NCI-H345 (cell line): ENCODE data around the gene PRPF31.
"Not testable (repeated sequence)": the region's sequence is repeated elsewhere in the genome, so short reads cannot be mapped to it uniquely, and the experiment has no call there.

Experiments used
- DNase-seq: peaks from one replicate; lab custom pipeline; 2025; lab: John Stamatoyannopoulos, UW

Gene PRPF31, protein sequence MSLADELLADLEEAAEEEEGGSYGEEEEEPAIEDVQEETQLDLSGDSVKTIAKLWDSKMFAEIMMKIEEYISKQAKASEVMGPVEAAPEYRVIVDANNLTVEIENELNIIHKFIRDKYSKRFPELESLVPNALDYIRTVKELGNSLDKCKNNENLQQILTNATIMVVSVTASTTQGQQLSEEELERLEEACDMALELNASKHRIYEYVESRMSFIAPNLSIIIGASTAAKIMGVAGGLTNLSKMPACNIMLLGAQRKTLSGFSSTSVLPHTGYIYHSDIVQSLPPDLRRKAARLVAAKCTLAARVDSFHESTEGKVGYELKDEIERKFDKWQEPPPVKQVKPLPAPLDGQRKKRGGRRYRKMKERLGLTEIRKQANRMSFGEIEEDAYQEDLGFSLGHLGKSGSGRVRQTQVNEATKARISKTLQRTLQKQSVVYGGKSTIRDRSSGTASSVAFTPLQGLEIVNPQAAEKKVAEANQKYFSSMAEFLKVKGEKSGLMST

DNA sequence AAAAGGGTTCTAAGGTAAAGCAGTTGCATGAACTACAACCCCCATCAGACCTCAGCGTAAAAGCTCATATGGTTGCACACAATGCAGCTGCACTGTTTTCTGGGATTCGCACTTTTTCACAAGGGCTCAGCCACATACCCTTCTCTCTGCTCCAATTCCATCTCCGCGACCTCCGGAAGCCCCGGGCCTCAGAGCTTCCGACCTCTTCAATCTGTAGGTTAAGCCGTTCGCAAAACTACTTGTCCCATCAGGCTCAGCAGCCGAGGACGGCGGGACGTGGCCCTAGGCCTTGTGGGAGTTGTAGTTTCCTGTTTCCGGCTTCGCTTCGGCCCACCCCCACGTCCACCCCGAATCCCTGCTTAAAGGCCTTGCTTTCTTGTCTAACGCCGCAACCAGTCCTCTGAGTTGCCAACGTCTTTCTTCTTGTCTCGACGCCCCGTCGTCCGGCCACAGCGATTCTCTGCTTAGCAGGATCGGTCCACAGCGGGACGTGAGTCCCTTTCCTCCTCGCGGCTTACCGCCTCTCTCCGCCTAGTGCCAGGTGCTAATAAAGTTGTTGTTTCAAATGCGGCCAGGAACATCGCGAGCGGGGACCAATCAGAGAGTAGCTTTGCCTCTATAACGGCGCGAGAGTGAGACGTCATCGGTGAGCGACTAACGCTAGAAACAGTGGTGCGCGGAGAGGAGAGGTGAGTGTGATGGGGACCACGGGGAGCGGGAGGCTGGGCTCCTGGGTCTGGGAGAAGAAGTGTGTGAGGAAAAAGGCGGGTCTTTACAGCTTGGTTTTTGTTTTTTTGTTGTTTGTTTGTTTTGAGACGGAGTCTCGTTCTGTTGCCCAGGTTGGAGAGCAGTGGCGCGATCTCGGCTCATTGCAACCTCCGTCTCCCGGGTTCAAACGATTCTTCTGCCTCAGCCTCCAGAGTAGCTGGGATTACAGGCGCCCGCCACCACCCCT, at the start of gene PRPF31, which contains the start of gene TFPT:
Gene PRPF31 (plus strand): TSS at position 646 of the 955 bp plus-strand sequence. CDS start 2,525 bp downstream, outside the sequence.
Gene TFPT (minus strand): TSS at position 549 of the 955 bp plus-strand sequence. CDS start 388 bp downstream, at position 161.
- DNase-seq: peak; percentile 96

GRCh38 chr19:54069470-54069869, 46.1 kb upstream of the PRPF31 start:
- no peak for DNase-seq

- no peak for DNase-seq
Measured at GRCh38 chr19:54073829-54074228, 41.7 kb upstream of the PRPF31 start.

GRCh38 chr19:54074851-54075250, 40.7 kb upstream of the PRPF31 start:
- no peak for DNase-seq

GRCh38 chr19:54077334-54077733, 38.2 kb upstream of the PRPF31 start:
- no peak for DNase-seq

DNA sequence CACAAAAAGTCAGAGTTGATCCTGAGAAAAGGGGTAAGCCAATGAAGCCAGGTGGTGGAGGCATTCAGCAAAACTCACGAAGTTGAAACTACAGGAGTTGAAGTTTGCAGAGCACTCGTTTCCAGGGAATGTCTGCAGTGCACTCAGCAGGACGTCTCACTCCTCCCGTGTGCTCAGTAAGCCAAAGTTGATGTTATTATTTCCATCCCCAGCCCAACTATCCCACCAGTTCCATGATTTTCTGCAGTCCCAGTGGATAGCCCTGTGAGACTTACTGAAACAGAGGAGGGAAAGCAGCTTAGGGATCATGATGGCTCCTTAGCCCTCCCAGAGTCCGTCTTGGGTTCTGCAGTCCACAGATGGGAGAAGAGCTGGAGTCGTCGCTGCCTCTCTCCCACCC, 34.5 kb upstream of the PRPF31 start, which contains the start of gene TARM1:
Gene TARM1 (minus strand): TSS at position 334 of the 400 bp plus-strand sequence. CDS start 25 bp downstream, at position 309.
- no peak for DNase-seq

GRCh38 chr19:54084410-54084809, 31.1 kb upstream of the PRPF31 start:
- DNase-seq: no peak

DNA sequence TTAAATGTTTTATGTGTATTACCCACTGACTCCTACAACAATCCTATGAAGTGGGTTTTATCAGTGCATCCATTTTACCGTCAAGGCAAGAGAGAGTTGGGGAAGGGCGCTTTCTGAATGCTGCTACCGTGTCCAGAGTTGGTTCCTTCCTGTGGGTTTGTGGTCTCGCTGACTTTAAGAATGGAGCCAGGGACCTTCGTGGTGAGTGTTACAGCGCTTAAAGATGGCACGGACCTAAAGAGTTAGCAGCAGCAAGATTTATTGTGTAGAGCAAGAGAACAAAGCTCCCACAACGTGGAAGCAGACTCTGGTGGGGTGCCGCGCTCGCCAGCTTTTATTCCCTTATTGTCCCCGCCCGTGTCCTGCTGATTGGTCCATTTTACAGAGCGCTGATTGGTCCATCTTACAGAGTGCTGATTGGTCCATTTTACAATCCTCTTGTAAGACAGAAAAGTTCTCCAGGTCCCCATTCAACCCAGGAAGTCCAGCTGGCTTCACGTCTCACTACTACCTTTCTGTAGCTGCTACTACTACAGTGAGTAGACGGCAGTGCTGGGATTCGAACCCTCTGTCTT, 21.0 kb upstream of the PRPF31 start:
- no peak for DNase-seq

DNA sequence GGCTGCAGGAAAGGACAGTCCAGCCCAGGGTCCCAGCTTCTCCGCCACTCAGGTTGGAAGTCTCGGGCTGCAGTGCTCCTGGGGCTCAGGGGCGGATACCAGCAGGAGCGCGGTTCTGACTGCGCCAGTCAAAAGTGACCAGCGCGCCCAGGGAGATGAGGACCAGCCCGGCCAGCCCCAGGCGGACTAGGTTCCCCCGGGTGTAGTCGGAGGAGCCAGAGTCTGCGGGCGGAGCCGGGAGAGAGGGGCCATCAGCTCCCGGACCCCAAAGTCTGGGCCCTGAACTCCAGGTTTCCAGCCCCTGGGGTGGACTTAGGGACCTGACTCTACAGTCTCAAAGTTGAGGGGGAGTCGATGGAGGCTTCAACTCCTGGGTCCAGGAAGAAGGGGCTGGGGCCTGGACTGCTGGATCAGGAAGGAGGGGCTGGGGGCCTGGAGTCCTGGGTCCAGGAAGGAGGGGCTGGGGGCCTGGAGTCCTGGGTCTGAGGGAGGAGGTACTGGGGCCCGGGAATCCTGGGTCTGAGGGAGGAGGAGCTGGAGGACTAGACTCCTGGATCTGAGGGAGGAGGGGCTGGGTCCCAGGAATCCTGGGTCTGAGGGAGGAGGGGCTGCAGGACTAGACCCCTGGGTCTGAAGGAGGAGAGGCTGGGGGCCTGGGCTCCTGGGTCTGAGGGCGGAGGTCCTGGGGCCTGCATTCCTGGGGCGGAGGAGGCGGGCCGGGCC, 20.3 kb upstream of the PRPF31 start:
- no peak for DNase-seq

DNA sequence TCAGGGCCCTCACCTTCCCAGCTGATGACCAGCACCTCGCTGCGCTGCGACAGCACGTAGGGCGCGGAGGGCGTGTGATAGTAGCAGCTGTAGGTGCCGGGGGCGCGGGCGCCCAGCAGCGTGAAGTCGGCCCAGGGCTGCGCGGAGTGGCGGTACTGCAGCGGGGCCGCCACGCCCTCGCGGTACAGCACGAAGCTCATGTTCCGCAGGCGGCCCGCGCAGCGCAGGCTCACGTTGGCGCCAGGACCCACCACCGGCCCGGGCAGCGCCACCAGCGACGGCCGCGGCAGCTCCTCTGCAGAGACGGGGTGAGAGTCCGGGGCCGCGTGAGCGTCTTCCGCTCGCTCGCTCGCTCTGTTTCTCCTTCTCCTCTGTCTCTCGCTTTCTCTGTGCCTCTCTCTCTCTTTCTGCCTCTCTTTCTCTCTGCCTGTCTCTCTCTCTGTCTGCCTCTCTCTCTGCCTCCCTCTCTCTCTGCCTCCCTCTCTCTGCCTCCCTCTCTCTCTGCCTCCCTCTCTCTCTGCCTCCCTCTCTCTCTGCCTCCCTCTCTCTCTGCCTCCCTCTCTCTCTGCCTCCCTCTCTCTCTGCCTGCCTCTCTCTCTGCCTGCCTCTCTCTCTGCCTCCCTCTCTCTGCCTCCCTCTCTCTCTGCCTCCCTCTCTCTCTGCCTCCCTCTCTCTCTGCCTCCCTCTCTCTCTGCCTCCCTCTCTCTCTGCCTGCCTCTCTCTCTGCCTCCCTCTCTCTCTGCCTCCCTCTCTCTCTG, 19.5 kb upstream of the PRPF31 start:
- DNase-seq: peak; percentile 24

- DNase-seq: no peak
Measured at GRCh38 chr19:54096617-54097106, 18.9 kb upstream of the PRPF31 start.

GRCh38 chr19:54099190-54099902, 16.2 kb upstream of the PRPF31 start:
- no peak for DNase-seq

- not testable (repeated sequence) for DNase-seq
Measured at GRCh38 chr19:54099903-54100255, 15.7 kb upstream of the PRPF31 start.

DNA sequence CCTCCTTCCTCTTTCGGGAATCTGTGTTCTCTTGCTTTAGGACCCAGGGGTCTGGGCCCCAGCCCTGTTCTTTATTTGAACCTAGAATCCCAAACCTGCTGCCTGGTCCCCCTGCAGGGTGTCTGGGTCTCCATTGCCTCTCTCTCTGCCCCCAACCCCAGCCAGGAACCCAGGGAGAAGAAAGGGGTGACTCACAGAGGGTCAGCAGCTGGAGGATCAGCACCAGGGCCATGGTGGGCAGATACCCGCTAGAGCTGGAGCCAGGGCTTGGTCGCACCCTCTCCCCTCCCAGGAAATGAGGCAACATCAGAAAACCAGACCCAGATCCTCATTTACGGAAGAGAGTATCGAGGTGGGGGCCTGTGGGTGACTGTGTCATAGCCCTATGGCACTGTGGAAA, 15.0 kb upstream of the PRPF31 start, which contains the start of gene OSCAR:
Gene OSCAR (minus strand): TSS at position 243 of the 400 bp plus-strand sequence. CDS start 11 bp downstream, at position 232.
- no peak for DNase-seq

DNA sequence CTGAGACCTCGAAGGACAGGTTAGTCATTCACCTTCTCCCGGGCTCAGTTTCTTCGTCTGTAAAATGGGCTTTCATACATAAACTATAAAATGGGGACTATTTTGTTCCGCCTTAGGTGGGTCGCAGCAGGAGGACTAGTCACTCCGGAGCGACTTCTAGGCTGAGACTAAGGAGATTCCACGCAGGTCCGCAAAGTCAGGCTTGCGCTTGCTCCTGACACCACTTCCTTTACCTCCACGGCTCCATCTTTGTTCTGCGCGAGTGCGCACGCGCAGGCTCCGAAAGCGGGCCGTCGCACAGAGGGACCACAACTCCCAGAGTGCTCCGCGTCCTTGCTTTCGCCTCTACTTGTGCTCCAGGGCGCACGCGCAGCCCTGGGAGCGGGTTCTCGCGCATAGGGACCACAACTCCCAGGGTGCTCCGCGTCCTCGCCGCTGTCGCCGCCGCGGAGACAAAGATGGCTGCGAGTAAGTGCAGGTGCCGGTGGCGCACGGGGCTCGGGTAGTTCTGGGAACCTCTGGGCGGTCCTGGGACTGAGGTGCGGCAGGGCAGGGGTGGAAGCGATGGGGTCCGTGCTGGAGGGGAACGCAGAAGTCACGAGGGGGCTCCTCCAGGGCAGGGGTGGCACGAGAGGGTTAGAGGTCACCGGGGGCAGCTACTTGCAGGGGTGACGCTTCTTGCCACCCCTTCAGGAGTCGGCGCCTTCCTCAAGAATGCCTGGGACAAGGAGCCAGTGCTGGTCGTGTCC, 13.0 kb upstream of the PRPF31 start, which contains the start of gene NDUFA3:
Gene NDUFA3 (plus strand): TSS at position 435 of the 749 bp plus-strand sequence. CDS start 24 bp downstream, at position 459.
- DNase-seq: peak; percentile 96

DNA sequence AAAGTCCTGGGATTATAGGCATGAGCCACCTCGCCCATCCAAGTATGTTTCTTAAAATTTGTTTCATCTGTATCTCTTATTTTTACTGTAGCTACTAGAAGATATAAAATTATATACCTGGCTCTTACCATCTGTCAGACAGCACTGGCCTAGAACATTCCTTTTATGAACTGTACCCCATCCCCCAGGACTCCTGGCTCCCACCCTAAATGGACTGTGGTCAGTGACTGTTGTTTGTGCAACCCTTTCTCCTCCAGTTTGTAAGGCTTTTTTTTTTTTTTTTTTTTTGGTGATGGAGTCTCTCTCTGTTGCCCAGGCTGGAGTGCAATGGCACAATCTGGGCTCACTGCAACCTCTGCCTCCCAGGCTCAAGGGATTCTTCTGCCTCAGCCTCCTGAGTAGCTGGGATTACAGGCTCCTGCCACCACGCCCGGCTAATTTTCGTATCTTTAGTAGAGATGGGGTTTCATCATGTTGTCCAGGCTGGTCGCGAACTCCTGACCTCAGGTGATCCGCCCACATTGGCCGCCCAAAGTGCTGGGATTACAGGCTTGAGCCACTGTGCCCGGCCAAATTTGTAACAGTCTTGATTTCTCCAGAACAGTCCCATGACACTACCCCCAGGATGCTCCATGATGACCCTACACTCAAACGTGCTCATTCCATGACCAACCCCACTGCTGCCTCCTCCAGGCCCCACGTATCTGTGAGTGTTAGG, 10.4 kb upstream of the PRPF31 start:
- no peak for DNase-seq

GRCh38 chr19:54105796-54106195, 9.8 kb upstream of the PRPF31 start:
- DNase-seq: no peak

DNA sequence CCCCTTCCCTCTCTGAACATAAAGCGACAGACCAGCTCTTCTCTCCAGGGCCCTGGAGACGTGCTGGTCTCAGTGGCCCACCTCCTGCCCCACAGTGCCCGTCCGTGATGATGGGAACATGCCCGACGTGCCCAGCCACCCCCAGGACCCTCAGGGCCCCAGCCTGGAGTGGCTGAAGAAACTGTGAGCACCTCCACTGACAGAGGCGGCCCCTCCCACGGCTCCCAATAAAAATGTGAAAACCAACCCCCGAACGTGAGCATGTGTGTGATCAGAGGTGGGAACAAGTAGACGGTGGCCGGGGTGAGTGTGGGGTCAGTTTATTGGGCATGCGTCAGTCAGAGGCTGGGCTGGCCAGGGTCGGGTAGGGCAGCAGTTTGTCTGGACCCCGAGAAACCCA, 8.8 kb upstream of the PRPF31 start:
- DNase-seq: no peak
